H7 (cell line): ENCODE measurements around the gene GATD1. TPM values are rescaled to one million over a fixed set of nuclear protein-coding genes. Genes with fewer than 3 reads are reported as not detected.
"Not testable (repeated sequence)": the region's sequence is repeated elsewhere in the genome, so short reads cannot be mapped to it uniquely, and the experiment has no call there.

Experiments
- DNase-seq: peaks from one replicate; pipeline ENCODE4 v3.0.0; 2012
- H3K27me3 ChIP-seq: 2 replicates; pipeline ENCODE4 v1.6.0; 2011; ENCODE audit warnings: mild to moderate bottlenecking, low read length; ENCODE audit not compliant: control insufficient read depth, insufficient read depth
- H3K36me3 ChIP-seq: replicated peaks from 2 replicates; pipeline ENCODE4 v1.5.1; 2011; ENCODE audit warnings: low read length; ENCODE audit not compliant: control insufficient read depth, insufficient read depth
- H3K4me3 ChIP-seq: 2 replicates; pipeline ENCODE4 v1.5.1; 2011; ENCODE audit warnings: low read depth, mild to moderate bottlenecking, control low read depth, low read length, moderate library complexity; ENCODE audit not compliant: insufficient read depth
- total RNA-seq: library from RNA; depleted of rRNA; stranded (reverse); fragments of >200 nt; shearing (Covaris generic); gene quantifications from 2 replicates; pipeline ENCODE4 v1.2.3, GENCODE V29; 2014

The GATD1 gene
- total RNA-seq, 1 experiment from 2014 or later: 48.7 TPM

DNA sequence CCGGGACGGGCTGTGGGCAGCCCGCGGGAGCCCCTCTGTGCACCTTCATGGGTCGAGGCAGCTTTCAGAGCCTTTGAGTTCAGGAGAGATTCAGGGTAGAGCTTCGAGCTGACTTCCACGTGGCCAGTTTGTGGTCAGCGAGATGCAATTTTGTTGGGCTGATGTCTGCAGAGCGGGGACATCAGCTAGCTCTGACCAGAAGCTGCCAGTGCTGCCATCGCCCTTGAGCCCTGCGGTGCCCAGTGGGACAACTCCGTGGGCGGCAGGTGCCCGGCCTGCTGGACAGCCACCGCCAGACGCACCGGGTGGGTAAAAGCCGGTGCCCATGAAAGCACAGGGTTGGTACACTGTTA is 29.3 kb downstream of the GATD1 start:
- H3K27me3 ChIP-seq: no peaks in the 10 kb centered on the region
- H3K36me3 ChIP-seq: peaks cover 2% of the 10 kb centered on the region; the same call in 1 of the 2 replicates
- H3K4me3 ChIP-seq: peak overlapping the region; percentile 95
- no peak for DNase-seq

GRCh38 chr11:747158-748006 is 29.9 kb downstream of the GATD1 start, which contains the start of gene TALDO1:
Gene TALDO1, plus strand, starts transcription at chr11:747464. Its CDS starts 18 bp downstream, at chr11:747482.
- H3K4me3 ChIP-seq: peak within 1 kb of the TSS; percentile 95
- peak; percentile 99 for DNase-seq
- H3K36me3 ChIP-seq: no peaks in the 10 kb centered on the region; the same call in 1 of the 2 replicates
- no peaks in the 10 kb centered on the region for H3K27me3 ChIP-seq

DNA sequence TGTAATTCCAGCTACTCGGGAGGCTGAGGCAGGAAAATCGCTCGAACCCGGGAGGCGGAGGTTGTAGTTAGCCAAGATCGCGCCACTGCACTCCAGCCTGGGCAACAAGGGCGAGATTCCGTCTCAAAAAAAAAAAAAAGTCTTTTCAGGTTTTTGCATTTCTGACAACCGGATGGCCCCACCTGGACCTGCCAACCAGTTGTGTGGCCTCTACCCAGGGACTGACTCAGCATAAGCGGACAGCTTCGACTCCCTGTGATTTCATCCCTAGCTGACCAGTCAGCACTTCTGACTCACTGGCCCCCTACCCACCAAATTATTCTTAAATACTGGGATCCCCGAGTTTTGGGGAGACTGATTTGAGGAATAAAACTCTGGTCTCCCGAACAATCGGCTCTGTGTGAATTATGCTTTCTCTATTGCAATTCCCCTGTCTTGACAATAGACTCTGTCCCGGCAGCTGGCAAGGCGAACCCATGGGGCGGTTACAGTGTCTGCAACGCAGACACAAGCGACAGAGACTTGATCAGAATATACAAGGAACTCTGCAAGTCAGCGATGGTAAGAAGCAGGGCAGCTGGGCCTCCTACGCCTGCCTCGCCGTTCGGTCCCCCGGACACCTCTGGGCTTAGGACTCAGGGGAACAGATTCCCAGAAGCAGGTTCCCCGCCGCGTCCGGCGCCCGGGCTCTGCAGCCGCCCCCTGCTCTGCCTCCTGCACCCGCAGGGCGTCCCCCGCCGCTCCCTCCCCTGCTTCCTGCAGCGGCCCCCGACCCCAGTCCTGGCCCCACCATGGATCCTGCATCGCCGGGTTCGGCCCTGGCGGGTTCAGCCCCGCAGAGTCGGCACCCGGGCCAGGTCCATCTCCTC is 30.8 kb downstream of the GATD1 start:
- peak overlapping the region; percentile 95 for H3K4me3 ChIP-seq
- no peaks in the 10 kb centered on the region for H3K27me3 ChIP-seq
- no peaks in the 10 kb centered on the region; the same call in 1 of the 2 replicates for H3K36me3 ChIP-seq
- no peak for DNase-seq

GRCh38 chr11:745428-745827 is 31.9 kb downstream of the GATD1 start:
- Histone ChIP-seq H3K27me3 (no peaks in the 10 kb centered on the region), H3K36me3 (no peaks in the 10 kb centered on the region; the same call in 1 of the 2 replicates), H3K4me3 (no peak overlapping the region)
- DNase-seq: no peak

DNA sequence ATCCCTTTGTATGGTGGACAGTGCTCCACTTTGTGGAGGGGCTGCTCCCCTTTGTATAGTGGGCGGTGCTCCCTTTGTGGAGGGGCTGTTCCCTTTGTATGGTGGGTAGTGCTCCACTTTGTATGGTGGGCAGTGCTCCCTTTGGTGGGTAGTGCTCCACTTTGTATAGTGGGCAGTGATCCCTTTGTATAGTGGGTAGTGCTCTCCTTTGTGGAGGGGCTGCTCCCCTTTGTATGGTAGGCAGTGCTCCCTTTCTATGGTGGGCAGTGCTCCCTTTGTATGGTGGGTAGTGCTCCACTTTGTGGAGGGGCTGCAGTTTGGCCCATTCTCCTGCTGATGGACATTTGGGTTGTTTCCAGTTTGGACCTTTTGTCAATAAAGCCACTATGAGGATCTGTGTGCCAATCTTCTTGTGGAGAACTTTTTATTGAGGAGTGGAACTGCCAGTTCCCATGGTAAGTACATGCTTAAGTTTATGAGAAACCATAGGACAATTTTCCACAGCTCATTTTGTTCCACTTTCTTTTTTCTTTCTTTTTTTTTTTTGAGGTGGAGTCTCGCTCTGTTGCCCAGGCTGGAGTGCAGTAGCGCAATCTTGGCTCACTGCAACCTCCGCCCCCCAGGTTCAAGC is 34.6 kb downstream of the GATD1 start:
- Histone ChIP-seq H3K27me3 (no peaks in the 10 kb centered on the region), H3K36me3 (no peaks in the 10 kb centered on the region), H3K4me3 (no peak overlapping the region)
- DNase-seq: peak; percentile 7

- DNase-seq: peak; percentile 7
- H3K36me3 ChIP-seq: no peaks in the 10 kb centered on the region
Measured at GRCh38 chr11:742156-742546, 35.1 kb downstream of the GATD1 start.

GRCh38 chr11:737899-738298 is 39.4 kb downstream of the GATD1 start:
- H3K27me3 ChIP-seq: not testable (repeated sequence)

More at GRCh38 chr11:742156-742546, 35.1 kb downstream of the GATD1 start:
- H3K27me3 ChIP-seq: no peaks in the 10 kb centered on the region
- no peak overlapping the region for H3K4me3 ChIP-seq

DNA sequence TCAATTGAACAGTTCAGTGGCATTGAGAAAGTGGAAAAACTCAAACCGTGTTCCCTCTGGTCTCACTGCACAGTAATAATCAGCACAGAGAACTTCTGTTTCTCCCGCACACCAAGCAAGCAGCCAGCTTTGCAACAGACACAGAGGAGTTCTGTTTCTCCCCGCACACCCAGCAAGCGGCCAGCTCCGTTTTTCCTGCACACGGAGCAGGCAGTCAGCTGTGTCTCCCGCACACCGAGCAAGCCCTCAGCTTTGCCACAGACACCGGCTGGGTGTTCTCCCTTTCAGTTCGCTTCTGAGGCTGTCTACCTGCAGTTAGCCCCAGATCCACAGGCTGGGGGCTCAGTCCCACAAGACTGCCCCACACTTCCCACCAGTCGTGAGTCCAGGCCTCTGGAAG is 39.9 kb downstream of the GATD1 start:
- no peak for DNase-seq
- no peaks in the 10 kb centered on the region for H3K36me3 ChIP-seq
- H3K4me3 ChIP-seq: no peak overlapping the region
- no peaks in the 10 kb centered on the region for H3K27me3 ChIP-seq

More at GRCh38 chr11:737899-738298, 39.4 kb downstream of the GATD1 start:
- DNase-seq, H3K36me3 ChIP-seq, H3K4me3 ChIP-seq: not testable (repeated sequence)

- not testable (repeated sequence) for H3K4me3 ChIP-seq, H3K27me3 ChIP-seq, H3K36me3 ChIP-seq, DNase-seq
Measured at GRCh38 chr11:734541-734940, 42.7 kb downstream of the GATD1 start.

DNA sequence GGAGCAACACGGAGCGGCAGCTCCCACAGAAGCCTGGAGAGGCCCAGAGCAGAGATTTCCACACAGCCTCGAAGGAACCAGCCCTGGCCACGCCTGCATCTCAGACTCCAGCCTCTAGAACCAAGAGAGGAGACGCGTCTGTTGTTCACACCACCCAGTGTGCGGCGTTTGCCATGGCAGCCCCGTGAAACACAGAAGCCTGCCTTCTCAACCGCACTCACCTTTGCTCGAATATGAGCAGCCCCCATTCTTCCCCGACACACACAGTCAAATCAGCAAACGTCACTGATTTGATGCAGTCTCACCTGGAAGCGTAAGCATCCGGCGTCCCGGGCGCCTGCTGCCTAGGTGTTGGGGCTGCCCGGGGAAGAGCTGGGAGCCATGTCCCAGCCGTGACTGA is 44.2 kb downstream of the GATD1 start:
- no peaks in the 10 kb centered on the region for H3K27me3 ChIP-seq
- H3K4me3 ChIP-seq: no peak overlapping the region
- H3K36me3 ChIP-seq: no peaks in the 10 kb centered on the region
- DNase-seq: peak; percentile 51

DNA sequence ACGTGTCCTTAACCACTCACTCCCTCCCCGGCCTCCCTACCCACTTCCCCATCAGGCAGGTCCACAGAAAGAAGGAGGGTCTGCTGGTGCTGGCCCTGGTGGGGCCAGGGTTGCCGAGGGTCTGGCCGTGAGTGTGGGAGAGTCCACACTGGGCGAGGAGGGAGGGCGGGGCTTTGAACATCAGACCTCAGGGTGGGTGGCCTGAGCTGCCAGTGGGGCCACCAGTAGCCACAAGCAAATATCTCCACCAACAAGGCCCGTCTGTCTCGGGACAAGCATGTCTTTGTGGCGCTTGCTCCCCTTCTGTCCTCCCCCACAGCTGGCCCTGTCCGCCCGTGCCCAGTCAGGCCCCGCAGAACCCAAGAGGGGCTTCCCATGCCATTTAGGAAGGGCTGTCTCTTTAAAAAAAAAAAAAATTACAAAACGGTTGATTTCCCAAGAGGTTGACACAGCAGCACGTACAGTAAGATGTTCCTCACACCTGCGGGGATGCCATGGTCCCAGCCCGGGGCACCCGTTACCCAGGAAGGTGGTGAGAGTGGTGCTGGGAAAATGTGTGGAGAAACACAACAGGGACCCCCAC is 47.7 kb downstream of the GATD1 start:
- no peak overlapping the region for H3K4me3 ChIP-seq
- peak; percentile 58 for DNase-seq
- H3K27me3 ChIP-seq: peaks cover 20% of the 10 kb centered on the region
- no peaks in the 10 kb centered on the region for H3K36me3 ChIP-seq

- peak; percentile 54 for DNase-seq
- H3K36me3 ChIP-seq: no peaks in the 10 kb centered on the region
- H3K27me3 ChIP-seq: peaks cover 20% of the 10 kb centered on the region
- H3K4me3 ChIP-seq: no peak overlapping the region
Measured at GRCh38 chr11:728901-729491, 48.3 kb downstream of the GATD1 start.

DNA sequence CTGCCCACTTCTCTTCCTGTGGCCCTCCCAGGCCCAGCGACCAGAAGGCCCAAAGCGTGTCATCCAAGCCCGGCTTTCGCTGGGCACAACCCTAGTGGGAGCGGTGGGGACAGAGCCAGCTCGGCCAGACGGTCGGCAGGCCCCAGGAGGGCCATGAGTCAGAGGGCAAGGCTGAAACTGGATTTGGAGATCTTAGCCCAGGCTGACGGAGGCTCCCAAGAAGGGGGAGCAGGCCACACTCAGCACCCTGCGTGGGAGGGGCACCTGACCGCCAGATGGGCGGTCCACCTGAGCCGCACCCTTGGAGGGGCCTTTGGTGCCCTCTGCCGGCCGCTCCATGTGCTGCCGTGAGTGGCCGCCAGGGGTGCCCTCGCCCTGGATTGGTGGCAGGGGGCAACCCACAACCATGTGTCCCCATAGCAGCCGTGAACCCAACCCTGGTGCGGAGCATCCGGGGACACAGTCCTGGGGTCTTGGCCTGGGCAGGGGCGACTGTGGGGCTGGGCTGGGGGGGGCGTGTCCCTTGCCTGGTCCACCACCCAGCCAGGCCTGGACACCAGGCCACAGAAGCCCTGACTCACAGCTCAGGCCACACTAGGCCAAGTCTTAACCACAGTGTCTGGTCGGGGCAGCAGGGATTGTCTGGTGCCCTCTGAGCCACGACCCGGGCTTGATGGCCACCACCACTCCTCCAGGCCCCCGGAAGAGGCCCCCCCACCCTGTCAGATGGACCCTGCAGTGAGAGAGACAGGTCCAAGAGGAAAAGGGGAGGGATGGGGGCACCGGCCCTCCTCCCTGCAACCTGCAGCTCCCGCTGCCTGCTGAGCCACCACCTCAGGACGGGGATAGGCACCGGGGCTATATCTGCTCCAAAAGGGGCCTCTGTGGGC is 49.2 kb downstream of the GATD1 start:
- no peak overlapping the region for H3K4me3 ChIP-seq
- peaks cover 20% of the 10 kb centered on the region for H3K27me3 ChIP-seq
- DNase-seq: peak; percentile 98
- no peaks in the 10 kb centered on the region for H3K36me3 ChIP-seq
